HepG2 (cell line): Measurements from ENCODE around the gene CACNA1D. TPM values are rescaled to one million over a fixed set of nuclear protein-coding genes. Genes with fewer than 3 reads are reported as not detected.

Experiments used
- BCL6 ChIP-seq: IDR thresholded peaks from 2 replicates; pipeline ENCODE4 v1.6.1; 2016; ENCODE audit warnings: missing genetic modification reagents, missing compliant biosample characterization
- CHD4 ChIP-seq: fragments of 200-600 bp; sonication (generic); IDR thresholded peaks from 2 replicates; pipeline ENCODE4 v1.7.0; 2017; ENCODE audit warnings: mild to moderate bottlenecking, low read length, borderline replicate concordance
- DNMT1 ChIP-seq: sonication (generic); formaldehyde crosslinking; IDR thresholded peaks from 2 replicates; pipeline ENCODE4 v1.5.1; 2020; ENCODE audit warnings: mild to moderate bottlenecking, missing genetic modification reagents
- ERF ChIP-seq: IDR thresholded peaks from 2 replicates; pipeline ENCODE4 v1.6.1; 2018; ENCODE audit warnings: missing biosample characterization, missing genetic modification reagents
- EZH2 ChIP-seq: conservative IDR thresholded peaks from 2 replicates; pipeline ENCODE4 v1.6.1; 2012; ENCODE audit warnings: mild to moderate bottlenecking, low read depth, low read length, moderate library complexity
- GTF3A ChIP-seq: sonication (generic); formaldehyde crosslinking; conservative IDR thresholded peaks from 2 replicates; pipeline ENCODE4 v1.4.0; 2020; ENCODE audit warnings: mild to moderate bottlenecking, missing genetic modification reagents
- MTA1 ChIP-seq: sonication (generic); formaldehyde crosslinking; IDR thresholded peaks from 2 replicates; pipeline ENCODE4 v1.4.0; 2020; ENCODE audit warnings: missing genetic modification reagents, mild to moderate bottlenecking, borderline replicate concordance
- RAD51 ChIP-seq: fragments of 450-650 bp; IDR thresholded peaks from 2 replicates; pipeline ENCODE4 v1.6.1; 2016; ENCODE audit warnings: borderline replicate concordance
- RFX5 ChIP-seq: IDR thresholded peaks from 2 replicates; pipeline ENCODE4 v1.6.1; 2011; ENCODE audit warnings: low read depth, low read length, improper control_type of control experiment
- TGIF2 ChIP-seq: IDR thresholded peaks from 2 replicates; pipeline ENCODE4 v1.6.1; 2016; ENCODE audit warnings: control low read depth, missing compliant biosample characterization
- U2AF1 ChIP-seq: fragments of 200-400 bp; formaldehyde crosslinking; optimal IDR thresholded peaks from 2 replicates; pipeline ENCODE3; 2017; ENCODE audit warnings: mild to moderate bottlenecking, low read depth, low read length
- YEATS2 ChIP-seq: sonication (generic); formaldehyde crosslinking; IDR thresholded peaks from 2 replicates; pipeline ENCODE4 v1.4.0; 2020; ENCODE audit warnings: missing genetic modification reagents, borderline replicate concordance
- ZMAT5 ChIP-seq: sonication (generic); formaldehyde crosslinking; IDR thresholded peaks from 2 replicates; pipeline ENCODE4 v1.5.0; 2020; ENCODE audit warnings: mild to moderate bottlenecking, low read depth, missing genetic modification reagents, borderline replicate concordance
- ZNF224 ChIP-seq: sonication (generic); formaldehyde crosslinking; IDR thresholded peaks from 2 replicates; pipeline ENCODE4 v1.5.0; 2020; ENCODE audit warnings: mild to moderate bottlenecking, missing genetic modification reagents
- ZNF432 ChIP-seq: sonication (generic); formaldehyde crosslinking; IDR thresholded peaks from 2 replicates; pipeline ENCODE4 v1.5.0; 2020; ENCODE audit warnings: missing genetic modification reagents, mild to moderate bottlenecking, borderline replicate concordance
- ZNF746 ChIP-seq: sonication (generic); formaldehyde crosslinking; IDR thresholded peaks from 2 replicates; pipeline ENCODE4 v1.8.0; 2022; ENCODE audit warnings: mild to moderate bottlenecking, missing genetic modification reagents
- ZNF850 ChIP-seq: sonication (generic); formaldehyde crosslinking; conservative IDR thresholded peaks from 2 replicates; pipeline ENCODE4 v1.9.0; 2021; ENCODE audit warnings: mild to moderate bottlenecking, missing genetic modification reagents
- polyA plus RNA-seq, 8 experiments: library from polyadenylated mRNA; depleted of rRNA in 3 of 8; stranded (reverse) in 7 of 8; unstranded in 1 of 8; fragments of >200 nt; fragmentation: Illumina TruSeq in 4 of 8; extraction: Trizol in 4 of 8; gene quantifications; 2 replicates each; pipeline versions ENCODE4 v1.2.1 to v1.2.3, GENCODE V29; 2011 to 2016; ENCODE audit warnings: low read depth in 4 of 8, missing spikeins in 1 of 8, mixed read lengths in 1 of 8; ENCODE audit not compliant: insufficient read depth in 1 of 8
- total RNA-seq, 5 experiments: library from RNA; depleted of rRNA; stranded (reverse); fragments of >200 nt; fragmentation: Illumina TruSeq; extraction: Trizol; gene quantifications; 2 replicates each; pipeline ENCODE4 v1.2.3, GENCODE V29; 2016; ENCODE audit warnings: low read depth in 1 of 5
- TF ChIP-seq, protein P1 (sequence below): sonication (generic); formaldehyde crosslinking; IDR thresholded peaks from 2 replicates; pipeline ENCODE4 v1.5.0; 2020; ENCODE audit warnings: missing genetic modification reagents
- TF ChIP-seq, protein P2 (sequence below): sonication (generic); formaldehyde crosslinking; IDR thresholded peaks from 2 replicates; pipeline ENCODE4 v1.5.0; 2020; ENCODE audit warnings: missing genetic modification reagents
- TF ChIP-seq, protein P3 (sequence below): sonication (generic); formaldehyde crosslinking; IDR thresholded peaks from 2 replicates; pipeline ENCODE4 v1.4.0; 2020; ENCODE audit warnings: missing genetic modification reagents, borderline replicate concordance
- TF ChIP-seq, protein P4 (sequence below): fragments of 450-650 bp; IDR thresholded peaks from 2 replicates; pipeline ENCODE4 v1.6.1; 2017
- TF ChIP-seq, protein P5 (sequence below): sonication (generic); formaldehyde crosslinking; IDR thresholded peaks from 2 replicates; pipeline ENCODE4 v1.4.0; 2020; ENCODE audit warnings: missing genetic modification reagents, borderline replicate concordance

CACNA1D gene
- total and polyA plus RNA-seq, 2 of the 13 experiments (the other 11 are each of a cell fraction or from before 2014, with no cell fraction given): 0.26 to 0.38 TPM

DNA sequence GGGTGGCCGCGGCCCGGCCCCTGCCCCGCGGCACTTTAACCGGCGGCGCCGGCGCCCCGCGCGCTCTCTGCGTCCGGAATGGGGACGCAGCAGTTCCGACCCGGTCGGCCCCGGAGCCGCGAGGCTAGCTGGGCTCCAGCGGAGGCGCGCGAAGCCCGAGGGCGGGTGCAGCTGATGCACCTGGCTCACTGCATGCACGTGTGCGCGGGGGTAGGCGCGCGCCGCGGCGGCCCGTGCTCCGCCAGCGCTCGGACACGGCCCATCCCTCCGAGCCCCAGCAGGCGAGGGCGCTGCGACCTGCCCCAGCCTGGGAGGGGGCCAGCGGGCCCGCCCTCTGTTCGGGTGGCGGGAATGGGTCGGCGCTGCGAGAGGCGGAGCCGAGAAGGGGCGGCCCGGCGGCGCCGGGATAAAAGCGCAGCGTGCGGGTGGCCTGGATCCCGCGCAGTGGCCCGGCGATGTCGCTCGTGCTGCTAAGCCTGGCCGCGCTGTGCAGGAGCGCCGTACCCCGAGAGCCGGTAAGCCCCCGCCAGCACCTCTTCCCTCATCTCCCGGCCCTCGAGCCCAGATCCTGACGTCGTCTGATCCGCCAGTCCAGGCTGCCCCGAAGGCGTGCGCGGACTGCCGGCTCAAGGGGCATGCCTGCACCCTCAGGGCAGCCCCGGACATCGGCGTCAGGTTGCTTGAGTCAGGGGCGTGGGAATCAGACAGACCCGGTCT, 351.9 kb downstream of the CACNA1D start, which contains the start of the genes CHDH and IL17RB (continued):
- TF ChIP-seq, protein P1, sequence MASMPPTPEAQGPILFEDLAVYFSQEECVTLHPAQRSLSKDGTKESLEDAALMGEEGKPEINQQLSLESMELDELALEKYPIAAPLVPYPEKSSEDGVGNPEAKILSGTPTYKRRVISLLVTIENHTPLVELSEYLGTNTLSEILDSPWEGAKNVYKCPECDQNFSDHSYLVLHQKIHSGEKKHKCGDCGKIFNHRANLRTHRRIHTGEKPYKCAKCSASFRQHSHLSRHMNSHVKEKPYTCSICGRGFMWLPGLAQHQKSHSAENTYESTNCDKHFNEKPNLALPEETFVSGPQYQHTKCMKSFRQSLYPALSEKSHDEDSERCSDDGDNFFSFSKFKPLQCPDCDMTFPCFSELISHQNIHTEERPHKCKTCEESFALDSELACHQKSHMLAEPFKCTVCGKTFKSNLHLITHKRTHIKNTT (CRISPR knock-in tag): no peak
- TF ChIP-seq GTF3A: no peak
- no peak for TF ChIP-seq RFX5
- TF ChIP-seq, protein P2, sequence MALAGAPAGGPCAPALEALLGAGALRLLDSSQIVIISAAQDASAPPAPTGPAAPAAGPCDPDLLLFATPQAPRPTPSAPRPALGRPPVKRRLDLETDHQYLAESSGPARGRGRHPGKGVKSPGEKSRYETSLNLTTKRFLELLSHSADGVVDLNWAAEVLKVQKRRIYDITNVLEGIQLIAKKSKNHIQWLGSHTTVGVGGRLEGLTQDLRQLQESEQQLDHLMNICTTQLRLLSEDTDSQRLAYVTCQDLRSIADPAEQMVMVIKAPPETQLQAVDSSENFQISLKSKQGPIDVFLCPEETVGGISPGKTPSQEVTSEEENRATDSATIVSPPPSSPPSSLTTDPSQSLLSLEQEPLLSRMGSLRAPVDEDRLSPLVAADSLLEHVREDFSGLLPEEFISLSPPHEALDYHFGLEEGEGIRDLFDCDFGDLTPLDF (CRISPR knock-in tag): peak; percentile 96
- no peak for TF ChIP-seq MTA1 (CRISPR knock-in tag)
- TF ChIP-seq, protein P3, sequence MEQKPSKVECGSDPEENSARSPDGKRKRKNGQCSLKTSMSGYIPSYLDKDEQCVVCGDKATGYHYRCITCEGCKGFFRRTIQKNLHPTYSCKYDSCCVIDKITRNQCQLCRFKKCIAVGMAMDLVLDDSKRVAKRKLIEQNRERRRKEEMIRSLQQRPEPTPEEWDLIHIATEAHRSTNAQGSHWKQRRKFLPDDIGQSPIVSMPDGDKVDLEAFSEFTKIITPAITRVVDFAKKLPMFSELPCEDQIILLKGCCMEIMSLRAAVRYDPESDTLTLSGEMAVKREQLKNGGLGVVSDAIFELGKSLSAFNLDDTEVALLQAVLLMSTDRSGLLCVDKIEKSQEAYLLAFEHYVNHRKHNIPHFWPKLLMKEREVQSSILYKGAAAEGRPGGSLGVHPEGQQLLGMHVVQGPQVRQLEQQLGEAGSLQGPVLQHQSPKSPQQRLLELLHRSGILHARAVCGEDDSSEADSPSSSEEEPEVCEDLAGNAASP (CRISPR knock-in tag): peak; percentile 63; the same call in 1 of the 2 replicates
- peak; percentile 52; the same call in 1 of the 2 replicates for TF ChIP-seq ZNF746 (CRISPR knock-in tag)
- TF ChIP-seq YEATS2: no peak
- TF ChIP-seq TGIF2 (CRISPR knock-in tag): peak; percentile 49
- TF ChIP-seq U2AF1: no peak
- TF ChIP-seq ZMAT5: no peak; the same call in 1 of the 2 replicates
- peak; percentile 72; the same call in 1 of the 2 replicates for TF ChIP-seq ERF (CRISPR knock-in tag)
- TF ChIP-seq, protein P4, sequence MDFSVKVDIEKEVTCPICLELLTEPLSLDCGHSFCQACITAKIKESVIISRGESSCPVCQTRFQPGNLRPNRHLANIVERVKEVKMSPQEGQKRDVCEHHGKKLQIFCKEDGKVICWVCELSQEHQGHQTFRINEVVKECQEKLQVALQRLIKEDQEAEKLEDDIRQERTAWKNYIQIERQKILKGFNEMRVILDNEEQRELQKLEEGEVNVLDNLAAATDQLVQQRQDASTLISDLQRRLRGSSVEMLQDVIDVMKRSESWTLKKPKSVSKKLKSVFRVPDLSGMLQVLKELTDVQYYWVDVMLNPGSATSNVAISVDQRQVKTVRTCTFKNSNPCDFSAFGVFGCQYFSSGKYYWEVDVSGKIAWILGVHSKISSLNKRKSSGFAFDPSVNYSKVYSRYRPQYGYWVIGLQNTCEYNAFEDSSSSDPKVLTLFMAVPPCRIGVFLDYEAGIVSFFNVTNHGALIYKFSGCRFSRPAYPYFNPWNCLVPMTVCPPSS: no peak
- TF ChIP-seq, protein P5, sequence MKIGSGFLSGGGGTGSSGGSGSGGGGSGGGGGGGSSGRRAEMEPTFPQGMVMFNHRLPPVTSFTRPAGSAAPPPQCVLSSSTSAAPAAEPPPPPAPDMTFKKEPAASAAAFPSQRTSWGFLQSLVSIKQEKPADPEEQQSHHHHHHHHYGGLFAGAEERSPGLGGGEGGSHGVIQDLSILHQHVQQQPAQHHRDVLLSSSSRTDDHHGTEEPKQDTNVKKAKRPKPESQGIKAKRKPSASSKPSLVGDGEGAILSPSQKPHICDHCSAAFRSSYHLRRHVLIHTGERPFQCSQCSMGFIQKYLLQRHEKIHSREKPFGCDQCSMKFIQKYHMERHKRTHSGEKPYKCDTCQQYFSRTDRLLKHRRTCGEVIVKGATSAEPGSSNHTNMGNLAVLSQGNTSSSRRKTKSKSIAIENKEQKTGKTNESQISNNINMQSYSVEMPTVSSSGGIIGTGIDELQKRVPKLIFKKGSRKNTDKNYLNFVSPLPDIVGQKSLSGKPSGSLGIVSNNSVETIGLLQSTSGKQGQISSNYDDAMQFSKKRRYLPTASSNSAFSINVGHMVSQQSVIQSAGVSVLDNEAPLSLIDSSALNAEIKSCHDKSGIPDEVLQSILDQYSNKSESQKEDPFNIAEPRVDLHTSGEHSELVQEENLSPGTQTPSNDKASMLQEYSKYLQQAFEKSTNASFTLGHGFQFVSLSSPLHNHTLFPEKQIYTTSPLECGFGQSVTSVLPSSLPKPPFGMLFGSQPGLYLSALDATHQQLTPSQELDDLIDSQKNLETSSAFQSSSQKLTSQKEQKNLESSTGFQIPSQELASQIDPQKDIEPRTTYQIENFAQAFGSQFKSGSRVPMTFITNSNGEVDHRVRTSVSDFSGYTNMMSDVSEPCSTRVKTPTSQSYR (CRISPR knock-in tag): peak; percentile 10; the same call in 1 of the 2 replicates
- TF ChIP-seq ZNF224 (CRISPR knock-in tag): peak; percentile 91
- peak; percentile 62 for TF ChIP-seq BCL6 (CRISPR knock-in tag)
- no peak for TF ChIP-seq RAD51
- no peak for TF ChIP-seq CHD4
- TF ChIP-seq EZH2: no peak
- TF ChIP-seq ZNF432: peak; percentile 90; the same call in 1 of the 2 replicates
- TF ChIP-seq ZNF850 (CRISPR knock-in tag): no peak
- no peak for TF ChIP-seq DNMT1 (CRISPR knock-in tag)
